Forelimb muscle (tissue), 1 donor: ENCODE data around the gene CNOT8. TPM values are rescaled to one million over a fixed set of nuclear protein-coding genes. Genes with fewer than 3 reads are reported as not detected.
"Not testable (repeated sequence)": the region's sequence is repeated elsewhere in the genome, so short reads cannot be mapped to it uniquely, and the experiment has no call there.

Source experiments
- DNase-seq: peaks from one replicate; pipeline ENCODE4 v3.0.0-alpha.2; 2013; ENCODE audit warnings: low read depth
- polyA plus RNA-seq: library from polyadenylated mRNA; unstranded; fragments of 120-200 nt; gene quantifications from one replicate; pipeline ENCODE4 v1.2.1, GENCODE V29; 2013; ENCODE audit not compliant: insufficient read length

The CNOT8 gene
- 33.1 TPM for polyA plus RNA-seq

GRCh38 chr5:154858297-154858971 is at the start of gene CNOT8:
Gene CNOT8 (plus strand): TSS chr5:154858627. CDS start chr5:154863279, 4,652 bp downstream.
- DNase-seq, result peak; percentile 86

DNA sequence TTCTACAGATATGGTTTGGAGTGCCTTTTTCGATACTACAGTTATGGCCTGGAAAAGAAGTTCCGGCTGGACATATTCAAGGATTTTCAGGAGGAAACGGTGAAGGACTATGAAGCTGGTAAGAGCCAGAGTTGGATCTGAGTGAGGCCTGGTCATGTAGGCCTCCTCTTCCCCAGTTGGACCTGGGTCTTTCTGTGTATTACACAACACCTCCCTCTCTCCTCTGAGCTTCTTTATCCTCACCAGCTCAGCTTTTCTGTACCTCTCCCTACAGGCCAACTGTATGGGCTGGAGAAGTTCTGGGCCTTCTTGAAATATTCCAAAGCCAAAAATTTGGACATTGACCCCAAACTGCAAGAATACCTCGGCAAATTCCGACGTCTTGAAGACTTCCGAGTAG is 47.2 kb upstream of the CNOT8 start:
- no peak for DNase-seq

DNA sequence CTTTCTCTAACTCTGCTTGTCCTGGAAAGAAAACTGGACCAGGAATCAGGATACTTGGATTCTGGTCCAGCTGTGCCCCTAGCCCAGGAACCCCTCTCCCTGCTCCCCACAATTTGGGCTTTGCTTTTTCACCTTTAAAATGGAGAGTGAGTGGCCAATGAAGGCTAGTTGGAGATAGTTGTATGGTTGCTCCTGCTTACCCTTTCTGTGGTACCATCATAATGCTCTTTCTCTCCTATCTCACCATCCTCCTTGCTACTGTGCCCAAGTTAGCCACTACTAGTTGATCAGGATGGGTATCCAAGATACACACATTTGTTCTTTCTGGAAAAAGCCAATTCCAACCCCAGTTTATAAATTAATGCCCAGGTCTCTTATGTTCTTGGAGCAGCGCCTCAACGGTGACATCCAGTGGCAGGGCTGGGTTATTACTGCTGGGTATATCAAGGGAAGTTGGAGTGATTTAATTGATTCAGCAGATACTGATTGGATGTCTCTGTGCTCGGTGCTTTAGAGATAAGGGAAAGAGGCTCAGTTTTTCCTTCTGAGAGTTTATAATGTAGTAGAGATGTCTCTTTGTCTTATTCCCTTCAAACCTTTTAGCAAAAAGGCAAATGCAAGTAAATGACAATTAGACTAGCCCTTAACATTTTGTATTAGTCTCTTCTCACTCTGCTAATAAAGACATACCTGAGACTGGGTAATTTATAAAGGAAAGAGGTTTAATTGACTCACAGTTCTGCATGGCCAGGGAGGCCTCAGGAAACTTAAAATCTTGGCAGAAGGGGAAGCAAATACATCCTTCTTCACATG is 46.6 kb upstream of the CNOT8 start:
- DNase-seq, result peak; percentile 17

DNA sequence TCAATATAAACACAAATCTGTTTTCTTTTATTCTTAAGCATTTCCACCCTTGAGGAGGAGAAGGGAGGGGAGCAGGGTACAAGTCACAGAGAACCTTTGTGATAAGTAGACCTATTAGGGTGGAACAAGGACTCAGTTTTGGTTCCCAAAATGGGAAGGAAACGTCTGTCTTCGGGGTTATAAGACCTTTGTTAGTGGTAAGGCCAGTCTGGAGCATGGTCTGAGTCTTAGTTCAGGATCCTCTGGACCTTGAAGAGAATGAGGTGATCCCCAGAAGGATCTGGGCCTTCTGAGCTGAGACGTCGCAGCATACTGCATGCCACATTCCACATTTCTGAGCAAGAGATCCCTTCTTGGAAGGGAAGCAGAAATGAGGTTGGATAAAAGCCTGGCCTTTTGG is 45.3 kb upstream of the CNOT8 start:
- DNase-seq, result no peak

- no peak for DNase-seq
Observed at GRCh38 chr5:154813736-154814135, 44.7 kb upstream of the CNOT8 start.

DNA sequence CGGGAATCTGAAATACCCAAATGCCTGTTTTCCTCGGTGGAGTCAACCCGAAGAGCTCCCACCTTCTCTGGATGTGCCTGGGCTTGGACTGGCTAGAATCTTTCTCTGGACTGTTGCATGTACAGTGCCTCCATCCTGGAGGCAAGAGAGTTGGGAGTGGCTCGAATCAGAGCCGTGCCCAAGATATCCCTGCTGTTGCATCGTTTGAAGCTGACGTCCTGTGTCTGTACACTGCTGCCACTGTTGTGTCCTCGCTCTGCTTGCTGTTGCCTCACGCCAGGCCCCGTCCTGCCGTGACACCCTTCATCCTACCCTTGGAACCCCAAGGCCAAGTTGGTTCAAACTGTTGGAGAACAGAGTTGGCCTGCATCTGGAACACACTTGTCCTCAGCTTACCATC is 43.4 kb upstream of the CNOT8 start:
- DNase-seq, result no peak

- no peak for DNase-seq
Observed at GRCh38 chr5:154815684-154816247, 42.7 kb upstream of the CNOT8 start.

DNA sequence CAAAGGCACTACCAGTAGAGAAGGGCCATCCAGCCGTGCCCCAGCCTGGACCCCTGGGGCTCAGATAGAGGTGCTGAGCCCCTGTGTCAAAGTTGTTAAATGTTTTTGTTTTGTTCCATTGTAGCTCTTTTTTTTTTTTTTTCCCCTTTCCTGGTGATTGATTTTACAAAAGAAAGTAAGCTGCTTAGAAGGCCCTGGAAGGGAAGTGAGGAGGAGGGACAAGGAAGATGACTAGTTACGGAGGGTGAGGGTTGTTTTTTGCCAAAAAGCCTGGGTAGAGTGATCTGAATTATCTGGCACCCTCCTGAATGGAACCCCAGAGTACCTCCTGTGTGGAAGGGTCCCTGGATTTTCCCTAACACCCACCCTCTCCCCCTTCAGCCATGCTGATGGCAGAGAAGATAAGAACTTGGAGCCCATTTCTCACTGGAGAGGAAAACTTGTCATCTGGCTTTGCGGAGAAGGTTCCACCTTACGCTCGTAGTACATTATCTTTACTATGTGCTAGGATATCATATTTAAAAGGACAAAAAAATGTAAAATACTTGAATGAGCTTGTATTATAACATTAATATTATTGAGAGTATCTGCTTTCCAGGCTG is 41.4 kb upstream of the CNOT8 start:
- DNase-seq, result no peak

GRCh38 chr5:154817815-154818214 is 40.6 kb upstream of the CNOT8 start:
- DNase-seq, result no peak

- DNase-seq, result no peak
Observed at GRCh38 chr5:154818471-154819116, 39.8 kb upstream of the CNOT8 start.

DNA sequence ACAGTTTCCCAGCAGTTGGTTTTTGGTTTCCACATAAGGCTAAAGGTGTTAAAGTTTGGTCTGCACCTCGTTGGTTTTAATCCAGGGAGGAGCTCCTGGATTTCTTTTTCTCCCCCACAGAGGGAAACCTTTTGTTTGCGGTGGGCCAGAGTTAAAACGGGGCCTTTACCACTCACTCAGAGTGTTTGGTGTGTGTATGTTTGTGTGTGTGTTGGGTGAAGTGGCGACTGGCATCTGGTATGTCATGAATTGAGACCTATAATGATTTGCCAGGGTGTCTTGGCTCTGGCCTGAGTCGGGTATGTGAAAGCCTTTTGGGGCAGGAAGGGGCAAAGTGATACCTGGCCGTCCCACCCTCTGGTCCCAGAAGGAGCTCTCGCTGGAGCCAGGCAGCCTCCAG is 38.9 kb upstream of the CNOT8 start:
- DNase-seq, result no peak

GRCh38 chr5:154820383-154820782 is 38.0 kb upstream of the CNOT8 start:
- no peak for DNase-seq

DNA sequence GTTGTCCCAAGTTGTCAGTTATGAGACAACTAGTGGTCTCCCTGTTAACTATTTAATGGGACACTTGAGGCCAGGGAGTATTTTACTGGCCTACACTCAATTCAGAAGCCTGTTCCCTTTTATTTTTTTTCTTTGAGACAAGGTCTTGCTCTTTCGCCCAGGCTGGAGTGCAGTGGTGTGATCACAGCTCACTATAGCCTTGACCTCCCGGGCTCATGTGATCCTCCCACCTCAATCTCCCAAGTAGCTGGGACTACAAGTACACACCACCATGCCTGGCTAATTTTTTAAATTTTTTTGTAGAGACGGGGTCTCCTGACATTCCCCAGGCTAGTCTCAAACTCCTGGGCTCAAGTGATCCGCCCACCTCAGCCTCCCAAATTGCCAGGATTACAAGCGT is 35.5 kb upstream of the CNOT8 start:
- DNase-seq, result not testable (repeated sequence)

DNA sequence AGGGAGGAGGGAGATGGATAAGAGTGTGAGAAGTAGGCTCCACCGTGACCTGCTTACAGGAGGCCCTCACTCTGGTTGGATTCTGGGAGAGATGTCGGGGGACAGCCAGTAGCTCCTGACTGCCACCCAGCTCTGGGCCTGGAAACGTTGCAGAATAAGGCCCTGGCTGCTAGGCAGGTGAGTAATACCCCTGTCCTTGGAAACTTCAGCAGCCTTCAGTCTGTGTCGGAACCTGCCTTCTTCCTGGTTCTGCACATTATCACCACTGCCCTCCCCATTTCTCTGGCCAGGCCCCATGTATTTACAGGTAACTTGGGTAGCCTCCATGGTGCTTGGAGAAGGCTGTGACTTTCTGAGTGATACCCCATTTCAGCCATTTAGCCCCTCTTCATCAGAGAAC is 34.8 kb upstream of the CNOT8 start:
- DNase-seq, result no peak

GRCh38 chr5:154824070-154824469 is 34.4 kb upstream of the CNOT8 start:
- no peak for DNase-seq

DNA sequence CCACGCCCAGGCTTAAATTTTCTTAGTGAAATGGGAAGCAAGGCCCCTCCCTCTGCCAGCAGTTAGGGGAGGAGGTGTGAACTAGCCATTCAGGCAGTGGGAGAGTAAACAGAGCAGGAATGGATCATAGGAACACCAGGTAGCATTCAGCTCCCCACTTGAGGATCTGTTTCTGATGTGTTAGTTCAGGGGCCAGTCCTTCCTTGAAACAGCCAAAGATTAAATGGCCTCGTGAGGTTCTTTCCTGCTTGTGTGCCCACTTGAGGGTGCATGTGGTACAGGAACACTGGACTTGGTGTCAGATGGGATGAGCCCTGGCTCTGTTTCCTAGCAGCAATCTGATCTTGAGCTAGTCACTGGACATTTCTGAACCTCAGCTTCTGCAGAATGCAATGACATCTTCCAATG is 29.2 kb upstream of the CNOT8 start:
- DNase-seq, result no peak

DNA sequence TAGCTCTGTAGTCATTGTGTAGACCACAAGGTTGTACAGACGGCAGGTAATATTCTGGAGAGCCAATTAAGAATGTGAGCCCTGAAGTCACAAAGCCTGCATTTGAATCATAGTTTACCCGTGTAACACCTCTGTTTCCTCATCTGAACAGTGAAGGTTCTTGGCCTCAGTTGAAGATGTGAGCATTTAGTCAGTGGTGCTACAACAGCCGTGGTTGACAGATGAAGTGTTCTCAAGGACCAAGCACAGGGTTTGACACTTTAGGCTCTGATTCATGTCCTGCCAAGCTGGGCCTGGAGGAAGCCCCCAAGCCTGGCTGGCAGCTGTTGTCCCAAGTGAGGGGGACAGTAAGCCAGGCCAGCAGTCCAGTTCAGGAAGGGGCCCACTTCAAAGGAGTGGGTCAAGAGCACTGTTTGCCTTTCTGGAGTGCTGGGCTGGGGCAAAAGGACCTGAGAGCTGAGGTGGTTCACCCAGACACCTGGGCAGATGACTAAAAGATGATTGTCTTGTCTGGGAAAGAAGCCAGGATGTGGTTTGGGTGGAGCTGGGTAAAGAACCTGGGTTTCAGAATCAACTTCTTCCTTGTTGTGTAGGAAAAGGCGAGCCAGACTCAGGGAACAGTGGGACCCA is 28.7 kb upstream of the CNOT8 start:
- no peak for DNase-seq

DNA sequence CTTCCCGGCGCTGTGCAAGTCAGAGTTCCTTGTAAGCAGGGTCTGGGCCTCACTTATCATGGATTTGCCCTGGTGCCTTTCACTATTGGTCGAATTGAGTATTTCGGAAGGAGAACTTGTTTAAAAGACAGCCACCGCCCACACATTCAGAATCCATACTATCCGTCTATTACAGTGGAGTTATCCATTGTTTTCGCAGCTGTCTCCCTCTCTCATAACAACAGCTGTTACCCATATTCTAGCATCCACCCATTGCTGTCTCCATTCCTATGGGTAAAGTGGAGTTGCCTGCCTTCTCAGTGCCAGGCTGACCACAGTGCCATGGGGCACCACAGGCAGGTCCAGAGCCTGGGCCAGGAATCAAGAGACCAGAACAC is 28.2 kb upstream of the CNOT8 start:
- DNase-seq, result no peak

DNA sequence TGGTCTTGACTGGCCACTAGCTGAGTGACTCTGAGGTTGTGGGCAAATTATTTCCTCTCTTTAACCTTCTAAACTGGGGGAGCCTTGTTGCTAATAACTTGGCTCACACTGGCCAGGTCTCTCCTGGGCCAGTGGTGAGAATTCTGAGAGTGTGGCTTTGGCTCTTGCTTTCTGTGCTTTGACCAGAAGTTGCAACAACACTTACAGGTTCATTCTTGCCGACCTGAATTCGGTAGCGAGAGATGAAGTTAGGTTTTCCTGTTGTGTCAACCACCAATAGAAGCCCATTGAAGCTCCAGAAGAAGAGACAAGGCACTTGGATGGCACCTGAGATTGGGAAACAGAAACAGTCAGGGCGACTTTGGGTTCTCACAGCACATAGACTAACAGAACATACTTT is 27.8 kb upstream of the CNOT8 start:
- no peak for DNase-seq

- DNase-seq, result no peak
Observed at GRCh38 chr5:154831451-154831850, 27.0 kb upstream of the CNOT8 start.

- not testable (repeated sequence) for DNase-seq
Observed at GRCh38 chr5:154832804-154833203, 25.6 kb upstream of the CNOT8 start.

- no peak for DNase-seq
Observed at GRCh38 chr5:154834053-154834452, 24.4 kb upstream of the CNOT8 start.
